Measurements from ENCODE around the gene PTBP1.
A peak's percentile ranks its signal among the peaks of the same experiment; 100 is the strongest.

PTBP1 gene

GRCh38 chr19:797528-798414, 519 bp downstream of the PTBP1 start:
- Histone ChIP-seq H3K9me3 (ENCODE audit: control insufficient read depth, insufficient read depth, low read length) (no peaks in the 10 kb centered on the region), H3K9ac (ENCODE audit: low read depth, low read length) (peak overlapping the region; percentile 93), H3K36me3 (ENCODE audit: insufficient read depth, low read length) (0 out of 2 replicates have a peak, but pooled peaks cover 3% of the 10 kb centered on the region), H3K4me1 (ENCODE audit: insufficient read depth, low read length) (peaks cover 9% of the 10 kb centered on the region)

- Histone ChIP-seq H3K9ac (ENCODE audit: low read depth, low read length) (peak overlapping the region; percentile 93), H3K4me1 (ENCODE audit: insufficient read depth, low read length) (peaks cover 9% of the 10 kb centered on the region), H3K9me3 (ENCODE audit: control insufficient read depth, insufficient read depth, low read length) (no peaks in the 10 kb centered on the region), H3K36me3 (ENCODE audit: insufficient read depth, low read length) (peaks cover 7% of the 10 kb centered on the region)
Observed at GRCh38 chr19:798415-799075, 1.3 kb downstream of the PTBP1 start.

- Histone ChIP-seq H3K9me3 (ENCODE audit: control insufficient read depth, insufficient read depth, low read length) (no peaks in the 10 kb centered on the region), H3K4me1 (ENCODE audit: insufficient read depth, low read length) (peaks cover 9% of the 10 kb centered on the region), H3K9ac (ENCODE audit: low read depth, low read length) (peak overlapping the region; percentile 93), H3K36me3 (ENCODE audit: insufficient read depth, low read length) (peaks cover 11% of the 10 kb centered on the region)
Observed at GRCh38 chr19:799076-799881, 2.0 kb downstream of the PTBP1 start.

GRCh38 chr19:800360-801029, 3.2 kb downstream of the PTBP1 start:
- Histone ChIP-seq H3K4me1 (ENCODE audit: insufficient read depth, low read length) (peaks cover 9% of the 10 kb centered on the region), H3K9me3 (ENCODE audit: control insufficient read depth, insufficient read depth, low read length) (no peaks in the 10 kb centered on the region), H3K36me3 (ENCODE audit: insufficient read depth, low read length) (peaks cover 22% of the 10 kb centered on the region), H3K9ac (ENCODE audit: low read depth, low read length) (no peak overlapping the region)

GRCh38 chr19:801030-801860, 4.0 kb downstream of the PTBP1 start:
- H3K9ac ChIP-seq (ENCODE audit: low read depth, low read length), result no peak overlapping the region
- H3K4me1 ChIP-seq (ENCODE audit: insufficient read depth, low read length), result peaks cover 9% of the 10 kb centered on the region
- H3K9me3 ChIP-seq (ENCODE audit: control insufficient read depth, insufficient read depth, low read length), result no peaks in the 10 kb centered on the region
- peaks cover 28% of the 10 kb centered on the region for H3K36me3 ChIP-seq (ENCODE audit: insufficient read depth, low read length)

GRCh38 chr19:801861-802497, 4.7 kb downstream of the PTBP1 start:
- no peaks in the 10 kb centered on the region for H3K9me3 ChIP-seq (ENCODE audit: control insufficient read depth, insufficient read depth, low read length)
- H3K9ac ChIP-seq (ENCODE audit: low read depth, low read length), result no peak overlapping the region
- peaks cover 9% of the 10 kb centered on the region for H3K4me1 ChIP-seq (ENCODE audit: insufficient read depth, low read length)
- H3K36me3 ChIP-seq (ENCODE audit: insufficient read depth, low read length), result peaks cover 34% of the 10 kb centered on the region

- H3K4me1 ChIP-seq (ENCODE audit: insufficient read depth, low read length), result peaks cover 9% of the 10 kb centered on the region
- no peak overlapping the region for H3K9ac ChIP-seq (ENCODE audit: low read depth, low read length)
Observed at GRCh38 chr19:802498-803098, 5.3 kb downstream of the PTBP1 start.

GRCh38 chr19:803099-803561, 5.9 kb downstream of the PTBP1 start:
- Histone ChIP-seq H3K4me1 (ENCODE audit: insufficient read depth, low read length) (peaks cover 9% of the 10 kb centered on the region), H3K9me3 (ENCODE audit: control insufficient read depth, insufficient read depth, low read length) (no peaks in the 10 kb centered on the region), H3K9ac (ENCODE audit: low read depth, low read length) (no peak overlapping the region), H3K36me3 (ENCODE audit: insufficient read depth, low read length) (peaks cover 43% of the 10 kb centered on the region)

More at GRCh38 chr19:802498-803098, 5.3 kb downstream of the PTBP1 start:
- H3K36me3 ChIP-seq (ENCODE audit: insufficient read depth, low read length), result peaks cover 41% of the 10 kb centered on the region
- no peaks in the 10 kb centered on the region for H3K9me3 ChIP-seq (ENCODE audit: control insufficient read depth, insufficient read depth, low read length)

- no peak overlapping the region for H3K9ac ChIP-seq (ENCODE audit: low read depth, low read length)
- H3K36me3 ChIP-seq (ENCODE audit: insufficient read depth, low read length), result peaks cover 45% of the 10 kb centered on the region
- no peaks in the 10 kb centered on the region for H3K9me3 ChIP-seq (ENCODE audit: control insufficient read depth, insufficient read depth, low read length)
- peaks cover 9% of the 10 kb centered on the region for H3K4me1 ChIP-seq (ENCODE audit: insufficient read depth, low read length)
Observed at GRCh38 chr19:803686-804418, 6.6 kb downstream of the PTBP1 start.

GRCh38 chr19:804419-805165, 7.3 kb downstream of the PTBP1 start:
- H3K4me1 ChIP-seq (ENCODE audit: insufficient read depth, low read length), result peaks cover 9% of the 10 kb centered on the region
- H3K9me3 ChIP-seq (ENCODE audit: control insufficient read depth, insufficient read depth, low read length), result no peaks in the 10 kb centered on the region
- no peak overlapping the region for H3K9ac ChIP-seq (ENCODE audit: low read depth, low read length)
- H3K36me3 ChIP-seq (ENCODE audit: insufficient read depth, low read length), result peaks cover 51% of the 10 kb centered on the region

GRCh38 chr19:805166-805551, 7.9 kb downstream of the PTBP1 start:
- H3K9ac ChIP-seq (ENCODE audit: low read depth, low read length), result no peak overlapping the region
- no peaks in the 10 kb centered on the region for H3K9me3 ChIP-seq (ENCODE audit: control insufficient read depth, insufficient read depth, low read length)
- peaks cover 7% of the 10 kb centered on the region for H3K4me1 ChIP-seq (ENCODE audit: insufficient read depth, low read length)
- H3K36me3 ChIP-seq (ENCODE audit: insufficient read depth, low read length), result peaks cover 55% of the 10 kb centered on the region
